Adrenal gland (tissue), 12 donors: ENCODE data around the gene SLC25A26. TPM values are rescaled to one million over a fixed set of nuclear protein-coding genes. Genes with fewer than 3 reads are reported as not detected.

Experiments
- DNase-seq, 7 donors: peaks; one replicate each; pipeline ENCODE4 v3.0.0-alpha.2; 2019 to 2020
- H3K27ac ChIP-seq, 5 donors: fragments of 200-600 bp; sonication (generic) in 4 of 5; 1 replicate in 3 of 5; 2 replicates in 2 of 5; pipeline versions ENCODE4 v1.5.1 to v1.8.0; 2016 to 2020; ENCODE audit warnings: mild to moderate bottlenecking in 1 of 5
- H3K27me3 ChIP-seq: fragments of 200-600 bp; 2 replicates; pipeline ENCODE4 v1.8.0; 2021
- H3K36me3 ChIP-seq, 2 donors: fragments of 200-600 bp; replicated peaks in 1 of 2; 1 replicate in 1 of 2; 2 replicates in 1 of 2; pipeline versions ENCODE4 v1.5.1 to v1.8.0; 2018 to 2022
- H3K4me1 ChIP-seq, 2 donors: fragments of 200-600 bp; replicated peaks in 1 of 2; 1 replicate in 1 of 2; 2 replicates in 1 of 2; pipeline versions ENCODE4 v1.5.1 to v1.8.0; 2018 to 2021
- H3K4me3 ChIP-seq, 4 donors: fragments of 200-600 bp; sonication (generic) in 3 of 4; one replicate each; pipeline ENCODE4 v1.5.1; 2016 to 2018
- H3K9me3 ChIP-seq, 3 donors: fragments of 200-600 bp; sonication (generic) in 1 of 3; replicated peaks in 1 of 3; 1 replicate in 2 of 3; 2 replicates in 1 of 3; pipeline versions ENCODE4 v1.5.1 to v1.8.0; 2016 to 2021
- CTCF ChIP-seq, 6 experiments: fragments of 450-650 bp in 4 of 6; fragments of 200-600 bp in 2 of 6; sonication (generic) in 1 of 6; IDR thresholded peaks; 1 replicate in 5 of 6; 2 replicates in 1 of 6; pipeline versions ENCODE4 v1.5.1 to v1.8.0; 2016 to 2021; ENCODE audit warnings: antibody characterized with exemption in 6 of 6, mild to moderate bottlenecking in 2 of 6, moderate library complexity in 1 of 6
- POLR2A ChIP-seq, 2 donors: fragments of 450-650 bp; IDR thresholded peaks; one replicate each; pipeline ENCODE4 v1.6.1; 2017; ENCODE audit warnings: antibody characterized with exemption in 2 of 2, mild to moderate bottlenecking in 2 of 2, moderate library complexity in 1 of 2
- WGBS, 4 donors: extraction: QIAGEN DNeasy Blood & Tissue Kit in 2 of 4; methylation state at CpG; one replicate each; pipeline versions ENCODE4 v1.1.5 to v1.1.7; 2013 to 2017; 5-methylcytosine and 5-hydroxymethylcytosine counted together
- intact Hi-C, 2 donors: fragments of 100-400 bp; cut with DNase I; formaldehyde crosslinking; loops; one replicate each; pipeline versions ENCODE4 v1.14.1 to v1.15.0; 2022 to 2023
- polyA plus RNA-seq, 3 donors: library from polyadenylated mRNA; stranded (reverse); fragments of 200-250 nt in 2 of 3; fragments of 350-450 nt in 1 of 3; fragmentation: Illumina TruSeq in 1 of 3; extraction: RNeasy Lipid Tissue Mini Kit (QIAGEN cat#74804) in 1 of 3; gene quantifications; one replicate each; pipeline ENCODE4 v1.2.3, GENCODE V29; 2013 to 2014
- total RNA-seq, 9 donors: library from RNA; depleted of rRNA in 4 of 9; stranded (reverse); fragments of >200 nt in 4 of 9; fragments of 120-200 nt in 1 of 9; fragmentation: NEBNext Ultra II Directional in 1 of 9; extraction: Animal tissue kit (Norgen Biotek cat#: 25700) in 1 of 9; gene quantifications; one replicate each; pipeline versions ENCODE4 v1.1.0 to v1.2.4, GENCODE V29; 2013 to 2023
- donor health status: healthy with polysubstance abuse.
- donor health status: Bipolar disorder and iron deficiency.
- donor health status: DM: yes; HTN: yes; CAD: no.
- donor health status: DM: no; HTN: no; CAD: no.
- donor health status: DM: no; HTN: no; CAD: no.
- donor health status: DM: yes; HTN: yes; CAD: no.

Gene SLC25A26
- total and polyA plus RNA-seq, 12 donors = 9.5 to 38.2 (median 22.2) TPM

GRCh38 chr3:66267031-66267430, 46.2 kb downstream of the SLC25A26 start:
- no peaks in the 10 kb centered on the region for H3K9me3 ChIP-seq
- intact Hi-C loops = no loop called here
- no peak overlapping the region for H3K4me3 ChIP-seq
- peaks cover 5 to 8% of the 10 kb centered on the region in 2 donors for H3K4me1 ChIP-seq
- H3K27ac ChIP-seq = no peak overlapping the region
- no peaks in the 10 kb centered on the region for H3K36me3 ChIP-seq
- no peak for DNase-seq
- TF ChIP-seq CTCF (IDR thresholded peaks at IDR 0.05) (no peak), POLR2A (IDR thresholded peaks at IDR 0.05) (no peak)
- whole genome bisulfite sequencing, 4 donors = 87 to 96% (median 89%) methylated on average over 4 of the region's 4 CpGs
- H3K27me3 ChIP-seq = no peaks in the 10 kb centered on the region

- no peak overlapping the region for H3K27ac ChIP-seq
- 94 to 96% (median 95%) methylated on average over 5 of the region's 5 CpGs for WGBS, 4 donors
- intact Hi-C loops = no loop called here
- no peak for DNase-seq
- no peak overlapping the region for H3K4me3 ChIP-seq
- H3K27me3 ChIP-seq = no peaks in the 10 kb centered on the region
- H3K36me3 ChIP-seq = no peaks in the 10 kb centered on the region
- H3K9me3 ChIP-seq = no peaks in the 10 kb centered on the region
- H3K4me1 ChIP-seq = peaks cover 5 to 8% of the 10 kb centered on the region in 2 donors
- TF ChIP-seq POLR2A (IDR thresholded peaks at IDR 0.05) = no peak
- no peak for TF ChIP-seq CTCF (IDR thresholded peaks at IDR 0.05)
Observed at GRCh38 chr3:66267906-66268305, 47.1 kb downstream of the SLC25A26 start.

DNA sequence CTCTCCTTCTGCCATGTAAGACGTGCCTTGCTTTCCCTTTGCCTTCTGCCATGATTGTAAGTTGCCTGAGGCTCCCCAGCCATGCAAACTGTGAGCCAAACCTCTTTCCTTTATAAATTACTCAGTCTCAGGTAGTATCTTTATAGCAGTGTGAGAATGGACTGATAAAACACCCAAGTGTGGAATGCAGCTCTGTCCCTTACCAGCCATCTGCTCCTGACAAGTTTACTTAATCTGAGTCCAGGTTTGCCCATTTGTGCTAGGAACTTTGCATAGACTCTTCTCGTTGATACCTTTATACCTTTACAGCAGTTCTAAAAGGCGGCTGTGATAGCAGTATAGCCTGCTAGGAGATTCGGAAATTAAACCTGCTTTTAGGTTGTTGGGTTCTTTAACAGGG, 48.1 kb downstream of the SLC25A26 start:
- Histone ChIP-seq H3K36me3 (no peaks in the 10 kb centered on the region), H3K27me3 (no peaks in the 10 kb centered on the region), H3K4me3 (no peak overlapping the region), H3K4me1 (peaks cover 5 to 8% of the 10 kb centered on the region in 2 donors), H3K27ac (no peak overlapping the region), H3K9me3 (no peaks in the 10 kb centered on the region)
- WGBS, 4 donors = 70 to 81% (median 75%) methylated on average over 4 of the region's 4 CpGs
- DNase-seq = no peak
- intact Hi-C loops = no loop called here
- TF ChIP-seq CTCF (IDR thresholded peaks at IDR 0.05) = no peak
- no peak for TF ChIP-seq POLR2A (IDR thresholded peaks at IDR 0.05)

DNA sequence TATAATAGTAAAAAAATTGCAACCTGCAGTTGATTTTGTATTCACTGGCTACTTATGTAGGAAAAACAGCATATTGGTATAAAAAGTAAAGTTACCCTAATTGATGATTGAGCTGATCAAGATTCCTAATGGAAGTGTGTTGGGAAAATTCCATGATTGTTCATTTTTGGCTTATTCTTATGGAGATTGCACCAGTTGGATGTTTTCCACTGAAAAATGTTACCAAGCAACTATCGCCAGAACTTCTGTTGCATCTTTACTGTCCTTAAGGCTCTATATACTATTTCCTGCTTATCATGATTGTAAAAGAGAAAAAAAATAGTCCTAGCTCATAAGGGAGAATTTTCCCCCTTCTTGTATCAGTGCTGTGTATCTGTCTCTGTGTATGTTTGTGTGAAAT, 48.6 kb downstream of the SLC25A26 start:
- 86 to 93% (median 90%) methylated on average over 1 of the region's 1 CpG for WGBS, 4 donors
- H3K4me1 ChIP-seq = peaks cover 5 to 8% of the 10 kb centered on the region in 2 donors
- no peaks in the 10 kb centered on the region for H3K27me3 ChIP-seq
- TF ChIP-seq CTCF (IDR thresholded peaks at IDR 0.05) = no peak
- no peak for TF ChIP-seq POLR2A (IDR thresholded peaks at IDR 0.05)
- no peak overlapping the region for H3K4me3 ChIP-seq
- intact Hi-C loops = no loop called here
- no peaks in the 10 kb centered on the region for H3K36me3 ChIP-seq
- H3K27ac ChIP-seq = no peak overlapping the region
- no peaks in the 10 kb centered on the region for H3K9me3 ChIP-seq
- DNase-seq = no peak
